ENCODE data around the gene FAM171A1. TPM values are rescaled to one million over a fixed set of nuclear protein-coding genes. Genes with fewer than 3 reads are reported as not detected.
"Not testable (repeated sequence)": the region's sequence is repeated elsewhere in the genome, so short reads cannot be mapped to it uniquely, and the experiment has no call there.

FAM171A1 gene
- total and polyA plus RNA-seq, 5 donors, result 9.3 to 15.0 (median 13.6) TPM

DNA sequence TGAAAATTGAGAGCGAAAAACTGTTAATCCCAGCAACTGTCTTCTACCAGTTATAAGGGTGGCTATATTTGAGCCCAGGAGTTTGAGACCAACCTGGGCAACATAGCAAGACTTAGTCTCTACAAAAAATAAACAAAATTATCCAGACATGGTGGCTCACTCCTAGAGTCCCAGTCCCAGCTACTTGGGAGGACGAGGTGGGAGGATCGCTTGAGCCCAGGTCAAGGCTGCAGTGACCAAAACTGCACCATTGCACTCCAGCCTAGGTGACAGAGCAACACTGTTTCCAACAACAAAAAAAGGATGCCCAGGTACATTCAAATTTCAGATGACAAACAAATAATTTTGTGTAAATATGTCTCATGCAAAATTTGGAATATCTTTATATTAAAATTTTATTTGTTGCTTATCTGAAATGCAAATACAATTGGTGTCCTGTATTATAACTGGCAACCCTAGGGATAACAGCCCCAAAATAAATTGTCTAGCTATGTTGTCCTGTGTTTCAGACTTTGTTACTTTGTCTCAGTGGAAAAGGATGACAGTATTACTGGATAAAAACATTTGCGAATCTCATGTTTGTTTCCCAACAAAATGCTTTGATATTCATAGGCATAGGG lies 26.7 kb downstream of the FAM171A1 start:
- intact Hi-C loops (cut with DNase I), result no loop called here
- DNase-seq (no peak), ATAC-seq (no peak)
- Histone ChIP-seq H3K4me3 (ENCODE audit: low read length) (no peak overlapping the region), H3K9me3 (ENCODE audit: control insufficient read depth, low read length) (no peaks in the 10 kb centered on the region), H3K27me3 (ENCODE audit: control insufficient read depth, insufficient read depth) (no peaks in the 10 kb centered on the region), H3K27ac (ENCODE audit: low read length) (no peak overlapping the region), H3K4me1 (ENCODE audit: control insufficient read depth, insufficient read depth, low read length) (peaks cover 4% of the 10 kb centered on the region)
- WGBS, result 85% methylated on average over 4 of the region's 4 CpGs

DNA sequence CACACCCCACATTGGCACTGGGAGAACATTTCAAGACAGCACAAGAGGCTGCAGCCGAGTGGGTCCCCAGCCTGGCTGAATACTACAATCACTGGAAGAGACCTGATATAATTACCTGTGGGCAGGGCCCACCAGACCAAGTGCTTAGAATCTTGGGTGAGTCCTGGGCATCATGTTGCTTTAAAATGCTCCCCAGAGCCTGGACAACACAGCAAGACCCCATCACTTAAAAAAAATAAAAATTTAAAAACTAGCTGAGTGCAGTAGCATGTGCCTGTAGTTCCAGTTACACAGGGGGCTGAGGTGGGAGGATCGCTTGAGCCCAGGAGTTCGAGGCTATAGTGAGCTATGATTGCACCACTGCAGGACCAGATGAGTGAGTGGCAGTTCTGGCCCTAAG lies 28.1 kb downstream of the FAM171A1 start:
- ATAC-seq (no peak), DNase-seq (no peak)
- H3K27ac ChIP-seq (ENCODE audit: low read length), result no peak overlapping the region
- 93% methylated on average over 3 of the region's 3 CpGs for WGBS
- peaks cover 4% of the 10 kb centered on the region for H3K4me1 ChIP-seq (ENCODE audit: control insufficient read depth, insufficient read depth, low read length)
- intact Hi-C loops (cut with DNase I), result no loop called here
- no peaks in the 10 kb centered on the region for H3K9me3 ChIP-seq (ENCODE audit: control insufficient read depth, low read length)
- H3K4me3 ChIP-seq (ENCODE audit: low read length), result no peak overlapping the region
- no peaks in the 10 kb centered on the region for H3K27me3 ChIP-seq (ENCODE audit: control insufficient read depth, insufficient read depth)

DNA sequence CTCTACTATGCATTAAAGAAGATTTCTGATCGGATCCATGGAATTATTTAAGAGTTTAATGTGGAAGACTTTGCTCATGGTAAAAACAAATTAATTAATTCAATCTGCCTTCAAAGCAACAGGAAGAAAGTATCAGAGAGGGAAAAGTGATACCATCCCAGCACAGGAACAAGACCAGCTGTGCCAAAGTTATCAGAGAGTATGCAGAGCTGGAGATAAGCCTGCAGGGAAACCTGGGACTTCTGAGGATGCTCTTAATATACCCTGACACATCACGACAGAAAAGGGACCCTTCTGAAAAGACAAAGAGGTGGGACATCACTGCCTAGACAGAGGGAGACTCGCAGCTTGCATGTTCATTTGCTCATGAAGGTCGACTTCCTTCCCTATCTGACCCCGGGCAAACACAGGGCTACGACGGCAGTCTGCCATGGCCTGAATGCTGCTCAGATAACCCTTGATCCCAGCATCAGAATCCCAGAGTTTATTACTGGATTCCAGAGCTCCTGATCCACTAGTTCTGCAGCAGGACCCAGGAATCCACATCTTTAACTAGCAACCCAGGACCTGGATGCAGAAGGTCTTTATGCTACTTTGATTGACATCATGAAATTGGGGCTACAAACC lies 29.5 kb downstream of the FAM171A1 start:
- Histone ChIP-seq H3K9me3 (ENCODE audit: control insufficient read depth, low read length) (no peaks in the 10 kb centered on the region), H3K27ac (ENCODE audit: low read length) (no peak overlapping the region), H3K4me3 (ENCODE audit: low read length) (no peak overlapping the region), H3K27me3 (ENCODE audit: control insufficient read depth, insufficient read depth) (no peaks in the 10 kb centered on the region), H3K4me1 (ENCODE audit: control insufficient read depth, insufficient read depth, low read length) (peaks cover 4% of the 10 kb centered on the region)
- DNase-seq (no peak), ATAC-seq (no peak)
- intact Hi-C loops (cut with DNase I), result no loop called here
- 44% methylated on average over 7 of the region's 7 CpGs for WGBS

GRCh38 chr10:15339892-15340291 lies 31.2 kb downstream of the FAM171A1 start:
- H3K4me1 ChIP-seq (ENCODE audit: control insufficient read depth, insufficient read depth, low read length), result peaks cover 2% of the 10 kb centered on the region
- ATAC-seq (no peak), DNase-seq (no peak)
- H3K27ac ChIP-seq (ENCODE audit: low read length), result no peak overlapping the region
- 99% methylated on average over 2 of the region's 2 CpGs for WGBS
- H3K4me3 ChIP-seq (ENCODE audit: low read length), result no peak overlapping the region
- H3K27me3 ChIP-seq (ENCODE audit: control insufficient read depth, insufficient read depth), result no peaks in the 10 kb centered on the region
- intact Hi-C loops (cut with DNase I), result no loop called here
- H3K9me3 ChIP-seq (ENCODE audit: control insufficient read depth, low read length), result no peaks in the 10 kb centered on the region

GRCh38 chr10:15337441-15337923 lies 33.6 kb downstream of the FAM171A1 start:
- H3K4me3 ChIP-seq (ENCODE audit: low read length); H3K27me3 ChIP-seq (ENCODE audit: control insufficient read depth, insufficient read depth); H3K9me3 ChIP-seq (ENCODE audit: control insufficient read depth, low read length); ATAC-seq; DNase-seq; H3K27ac ChIP-seq (ENCODE audit: low read length); intact Hi-C loops (cut with DNase I); H3K4me1 ChIP-seq (ENCODE audit: control insufficient read depth, insufficient read depth, low read length): not testable (repeated sequence)
- 96% methylated on average over 24 of the region's 24 CpGs for WGBS

- intact Hi-C loops (cut with DNase I), result no loop called here
- DNase-seq (no peak), ATAC-seq (no peak)
- WGBS, result 71% methylated on average over 4 of the region's 4 CpGs
- Histone ChIP-seq H3K27ac (ENCODE audit: low read length) (no peak overlapping the region), H3K4me1 (ENCODE audit: control insufficient read depth, insufficient read depth, low read length) (peaks cover 2% of the 10 kb centered on the region), H3K27me3 (ENCODE audit: control insufficient read depth, insufficient read depth) (no peaks in the 10 kb centered on the region), H3K4me3 (ENCODE audit: low read length) (no peak overlapping the region), H3K9me3 (ENCODE audit: control insufficient read depth, low read length) (no peaks in the 10 kb centered on the region)
These were observed 34.9 kb downstream of the FAM171A1 start for GRCh38 chr10:15336211-15336610.

DNA sequence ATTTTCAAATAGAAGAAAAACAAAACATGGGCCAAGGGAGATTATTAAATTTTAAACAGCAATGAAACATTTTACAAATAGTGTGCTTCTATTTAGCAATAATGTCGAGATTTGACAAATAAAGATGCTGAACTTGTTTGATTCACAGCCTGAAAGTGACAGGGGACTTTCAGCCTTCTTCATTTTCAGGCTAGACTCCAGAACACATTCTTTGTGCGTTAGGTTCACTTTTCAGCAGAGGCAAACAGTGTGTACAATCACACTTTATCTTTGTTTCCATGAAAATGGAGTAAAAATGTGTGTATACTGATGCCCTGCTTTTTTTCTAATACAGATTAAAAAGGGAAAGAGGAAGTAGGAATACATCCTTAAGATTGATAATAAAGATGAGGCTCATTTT lies 35.6 kb downstream of the FAM171A1 start:
- Histone ChIP-seq H3K4me3 (ENCODE audit: low read length) (no peak overlapping the region), H3K9me3 (ENCODE audit: control insufficient read depth, low read length) (no peaks in the 10 kb centered on the region), H3K4me1 (ENCODE audit: control insufficient read depth, insufficient read depth, low read length) (peaks cover 2% of the 10 kb centered on the region), H3K27ac (ENCODE audit: low read length) (no peak overlapping the region), H3K27me3 (ENCODE audit: control insufficient read depth, insufficient read depth) (no peaks in the 10 kb centered on the region)
- intact Hi-C loops (cut with DNase I), result no loop called here
- DNase-seq, result no peak
- peak in 1 of 2 donors; percentile 62 for ATAC-seq
- WGBS, result 48% methylated on average over 2 of the region's 2 CpGs

DNA sequence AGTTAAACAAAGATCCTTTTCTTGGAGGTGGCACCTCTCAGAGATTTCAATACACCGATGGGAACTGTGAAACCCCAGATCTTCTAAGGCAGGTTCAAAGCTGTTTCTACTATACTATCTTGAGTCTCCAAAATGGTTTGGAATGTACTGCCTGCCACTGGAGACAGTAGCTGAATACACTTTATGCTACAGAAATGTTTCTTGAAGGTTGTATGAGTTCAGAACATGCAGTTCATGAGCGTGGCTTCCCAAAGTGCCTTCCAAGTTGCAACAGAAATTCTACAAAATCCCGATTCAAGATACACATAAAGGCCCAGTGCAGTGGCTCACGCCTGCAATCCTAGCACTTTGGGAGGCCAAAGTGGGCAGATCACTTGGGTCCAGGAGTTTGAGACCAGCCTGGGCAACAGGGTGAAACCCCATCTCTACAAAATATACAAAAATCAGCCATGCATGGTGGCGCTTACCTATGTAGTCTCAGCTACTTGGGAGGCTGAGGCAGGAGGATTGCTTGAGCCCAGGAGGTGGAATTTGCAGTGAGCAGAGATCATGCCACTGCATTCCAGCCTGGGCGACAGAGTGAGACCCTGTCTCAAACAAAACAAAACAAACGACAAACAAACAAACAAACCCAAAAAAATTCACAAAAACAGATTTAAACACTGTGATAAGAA lies 36.3 kb downstream of the FAM171A1 start:
- H3K4me1 ChIP-seq (ENCODE audit: control insufficient read depth, insufficient read depth, low read length), result peaks cover 2% of the 10 kb centered on the region
- 76% methylated on average over 7 of the region's 7 CpGs for WGBS
- intact Hi-C loops (cut with DNase I), result no loop called here

DNA sequence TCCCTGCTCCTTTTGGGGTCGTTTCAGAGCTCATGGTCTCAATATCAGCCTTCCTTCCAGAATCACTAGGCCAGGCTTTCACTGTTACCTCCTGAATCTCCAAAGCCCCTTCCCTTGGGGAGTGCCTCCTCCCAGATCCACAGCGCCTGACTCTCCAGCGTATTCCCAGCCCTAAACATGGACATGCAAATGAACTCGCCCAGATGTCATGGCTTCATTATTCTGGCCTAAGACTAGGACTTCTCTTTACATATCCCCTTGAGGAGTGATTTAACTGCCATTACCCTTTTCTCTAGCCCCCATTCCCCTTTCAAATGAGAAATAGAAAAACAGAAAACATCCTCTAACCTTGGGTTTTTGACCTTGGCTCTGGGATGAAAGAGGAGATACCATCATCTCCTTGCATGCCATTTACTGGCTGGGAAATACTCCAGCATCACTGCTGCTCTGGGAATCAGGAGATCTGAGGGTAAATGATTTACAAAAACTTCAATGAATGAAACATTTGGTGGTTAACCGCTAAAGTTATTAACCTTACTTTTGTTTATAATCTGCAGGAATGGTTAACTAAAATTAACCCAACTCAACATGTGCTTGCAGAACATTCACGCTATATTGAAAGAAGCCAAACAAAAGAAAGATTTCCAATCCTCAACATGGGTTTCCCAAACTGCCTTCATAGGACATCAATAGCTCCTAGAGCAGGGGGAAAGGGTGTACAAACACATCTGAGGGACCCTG lies 37.0 kb downstream of the FAM171A1 start:
- peaks cover 2% of the 10 kb centered on the region for H3K4me1 ChIP-seq (ENCODE audit: control insufficient read depth, insufficient read depth, low read length)
- no peaks in the 10 kb centered on the region for H3K9me3 ChIP-seq (ENCODE audit: control insufficient read depth, low read length)
- H3K27me3 ChIP-seq (ENCODE audit: control insufficient read depth, insufficient read depth), result no peaks in the 10 kb centered on the region
- no peak overlapping the region for H3K4me3 ChIP-seq (ENCODE audit: low read length)
- no peak overlapping the region for H3K27ac ChIP-seq (ENCODE audit: low read length)
- DNase-seq (no peak), ATAC-seq (no peak)
- intact Hi-C loops (cut with DNase I), result no loop called here
- WGBS, result 85% methylated on average over 6 of the region's 6 CpGs

More for the DNA sequence above, 36.3 kb downstream of the FAM171A1 start:
- Histone ChIP-seq H3K27ac (ENCODE audit: low read length) (no peak overlapping the region), H3K9me3 (ENCODE audit: control insufficient read depth, low read length) (no peaks in the 10 kb centered on the region), H3K4me3 (ENCODE audit: low read length) (no peak overlapping the region), H3K27me3 (ENCODE audit: control insufficient read depth, insufficient read depth) (no peaks in the 10 kb centered on the region)
- ATAC-seq (no peak), DNase-seq (peak in 1 of 3 donors; percentile 26)

DNA sequence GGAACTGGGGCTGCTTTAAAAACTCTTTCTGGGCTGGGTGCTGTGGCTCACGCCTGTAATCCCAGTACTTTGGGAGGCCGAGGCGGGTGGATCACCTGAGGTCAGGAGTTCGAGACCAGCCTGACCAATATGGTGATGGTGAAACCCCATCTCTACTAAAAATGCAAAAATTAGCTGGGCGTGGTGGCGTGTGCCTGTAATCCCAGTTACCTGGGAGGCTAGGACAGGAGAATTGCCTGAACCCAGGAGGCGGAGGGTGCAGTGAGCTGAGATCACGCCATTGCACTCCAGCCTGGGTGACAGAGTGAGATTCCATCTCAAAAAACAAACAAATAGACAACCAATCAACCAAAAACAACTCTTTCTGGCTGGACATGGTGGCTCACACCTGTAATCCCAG lies 37.9 kb downstream of the FAM171A1 start:
- H3K9me3 ChIP-seq (ENCODE audit: control insufficient read depth, low read length); H3K27me3 ChIP-seq (ENCODE audit: control insufficient read depth, insufficient read depth); H3K4me3 ChIP-seq (ENCODE audit: low read length); H3K4me1 ChIP-seq (ENCODE audit: control insufficient read depth, insufficient read depth, low read length); intact Hi-C loops (cut with DNase I); ATAC-seq; H3K27ac ChIP-seq (ENCODE audit: low read length); DNase-seq: not testable (repeated sequence)
- WGBS, result 98% methylated on average over 8 of the region's 8 CpGs

DNA sequence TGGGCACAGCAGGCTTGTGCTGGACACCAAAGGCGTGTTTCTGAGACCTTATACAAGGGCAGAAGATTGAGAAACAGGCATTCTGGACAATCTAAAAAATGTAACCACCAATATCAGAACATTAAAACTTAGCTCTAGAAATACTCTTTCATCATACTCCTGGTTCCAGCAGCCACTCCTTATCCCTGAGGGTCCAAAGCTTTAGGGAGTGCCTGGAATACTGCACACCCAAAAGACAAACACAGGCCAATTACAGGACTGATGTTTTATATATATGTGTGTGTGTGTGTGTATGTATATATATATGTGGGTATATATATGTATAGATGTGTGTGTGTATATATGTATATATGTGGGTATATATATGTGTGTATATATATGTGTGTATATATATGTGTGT lies 39.6 kb downstream of the FAM171A1 start:
- Histone ChIP-seq H3K27me3 (ENCODE audit: control insufficient read depth, insufficient read depth) (no peaks in the 10 kb centered on the region), H3K4me3 (ENCODE audit: low read length) (no peak overlapping the region), H3K4me1 (ENCODE audit: control insufficient read depth, insufficient read depth, low read length) (peaks cover 2% of the 10 kb centered on the region), H3K9me3 (ENCODE audit: control insufficient read depth, low read length) (no peaks in the 10 kb centered on the region), H3K27ac (ENCODE audit: low read length) (no peak overlapping the region)
- DNase-seq (no peak), ATAC-seq (no peak)
- intact Hi-C loops (cut with DNase I), result no loop called here
- 87% methylated on average over 1 of the region's 1 CpG for WGBS

Measured in right cardiac atrium (tissue), 5 donors.